GM19463 (cell line): ENCODE results near the gene DNAJC4.

Experiments used
- ATAC-seq: cut with Tn5 transposase; IDR thresholded peaks from one replicate; pipeline ENCODE4 v1.9.1; 2021; ENCODE audit warnings: mild to moderate bottlenecking, moderate library complexity; ENCODE audit not compliant: unreplicated experiment

Gene DNAJC4

DNA sequence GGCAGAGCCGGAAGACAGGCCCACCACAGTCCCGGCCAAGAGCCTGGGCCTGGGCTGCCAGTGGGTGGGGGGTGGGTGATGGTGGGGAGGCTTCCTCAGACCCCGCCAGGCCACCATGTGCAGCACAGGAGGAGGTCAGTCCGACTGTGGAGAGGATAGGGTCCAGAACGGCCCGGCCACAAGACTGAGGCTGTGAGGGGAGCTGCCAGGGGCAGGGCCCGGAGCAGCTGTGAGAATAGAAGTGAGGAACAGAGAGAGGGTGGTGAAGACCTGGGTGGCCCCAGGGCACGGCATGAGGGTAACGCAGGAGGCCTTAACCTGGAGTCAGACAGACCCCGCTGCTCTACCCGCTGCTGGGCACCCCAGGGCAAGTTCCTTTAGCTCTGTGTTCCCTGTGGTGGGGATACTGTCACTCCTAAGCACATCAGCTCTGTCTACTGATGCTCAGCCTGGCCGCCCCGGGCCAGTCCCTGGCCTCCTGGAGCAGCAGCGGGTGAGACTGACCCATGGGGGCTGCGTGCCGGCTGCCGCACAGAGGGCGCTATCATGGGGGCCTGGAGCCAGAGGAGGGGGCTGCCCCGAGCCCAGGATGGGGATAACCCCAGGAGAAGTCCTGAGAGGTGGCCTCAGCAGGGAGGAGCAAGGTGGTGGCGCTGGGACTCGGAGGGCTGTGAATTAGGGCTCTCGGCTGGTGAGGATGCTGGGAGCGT lies 22.1 kb upstream of the DNAJC4 start:
- ATAC-seq = no peak

- no peak for ATAC-seq
Observed at GRCh38 chr11:64208796-64209562, 21.4 kb upstream of the DNAJC4 start.

- ATAC-seq = no peak
Observed at GRCh38 chr11:64209563-64209843, 20.8 kb upstream of the DNAJC4 start.

DNA sequence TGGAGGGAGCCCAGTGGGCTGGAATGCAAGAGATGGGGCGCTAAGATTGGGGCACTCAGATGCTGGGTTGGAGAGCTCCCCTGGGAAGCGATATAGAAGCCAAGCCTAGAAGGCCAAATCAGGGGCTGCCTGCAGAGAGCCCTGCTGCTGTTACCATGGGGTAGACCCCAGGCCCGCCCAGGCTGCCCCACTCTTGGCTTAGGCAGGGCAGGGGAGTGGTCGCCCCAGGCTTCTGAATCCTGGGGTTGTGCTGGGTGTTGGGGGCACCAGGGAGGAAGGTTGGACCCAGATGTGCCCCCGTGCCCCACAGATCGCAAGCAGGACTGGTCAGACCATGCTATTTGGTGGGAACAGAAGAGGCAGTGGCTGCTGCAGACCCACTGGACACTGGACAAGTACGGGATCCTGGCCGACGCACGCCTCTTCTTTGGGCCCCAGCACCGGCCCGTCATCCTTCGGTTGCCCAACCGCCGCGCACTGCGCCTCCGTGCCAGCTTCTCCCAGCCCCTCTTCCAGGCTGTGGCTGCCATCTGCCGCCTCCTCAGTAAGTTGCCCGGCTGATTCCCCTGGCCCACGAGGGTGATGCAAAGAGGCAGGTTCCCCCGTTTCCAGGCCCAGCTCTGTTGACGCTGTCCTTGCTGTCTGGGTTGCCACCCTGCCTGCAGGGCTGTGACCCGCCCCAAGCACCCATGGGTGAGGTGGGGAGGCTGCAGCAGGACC lies 19.9 kb upstream of the DNAJC4 start:
- no peak for ATAC-seq

DNA sequence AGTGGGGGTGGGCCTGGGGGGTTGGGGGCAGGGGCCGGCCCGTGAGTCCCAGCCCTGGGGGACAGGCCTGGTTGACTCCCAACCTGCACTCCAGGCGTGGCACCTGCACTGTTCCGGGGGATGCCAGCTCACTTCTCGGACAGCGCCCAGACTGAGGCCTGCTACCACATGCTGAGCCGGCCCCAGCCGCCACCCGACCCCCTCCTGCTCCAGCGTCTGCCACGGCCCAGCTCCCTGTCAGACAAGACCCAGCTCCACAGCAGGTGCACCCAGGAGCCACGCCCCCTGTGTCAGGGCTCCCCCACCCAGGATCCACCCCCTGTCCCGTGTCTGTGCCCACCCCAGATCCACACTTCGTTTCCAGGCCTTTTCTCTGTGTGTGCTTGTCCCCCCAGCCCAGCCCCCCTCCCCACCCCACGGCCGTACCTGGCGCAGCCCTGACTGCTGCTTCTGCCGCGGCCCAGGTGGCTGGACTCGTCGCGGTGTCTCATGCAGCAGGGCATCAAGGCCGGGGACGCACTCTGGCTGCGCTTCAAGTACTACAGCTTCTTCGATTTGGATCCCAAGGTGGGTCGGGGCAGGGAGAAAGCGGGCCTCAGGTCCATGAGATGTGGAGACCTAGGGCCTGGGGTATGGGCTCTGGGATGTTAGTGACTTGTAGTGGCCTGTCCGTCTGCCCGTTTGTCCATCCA lies 19.0 kb upstream of the DNAJC4 start:
- no peak for ATAC-seq

- ATAC-seq = no peak
Observed at GRCh38 chr11:64216879-64217278, 13.5 kb upstream of the DNAJC4 start.

- ATAC-seq = no peak
Observed at GRCh38 chr11:64218628-64219353, 11.6 kb upstream of the DNAJC4 start.

- ATAC-seq = no peak
Observed at GRCh38 chr11:64219354-64219684, 11.0 kb upstream of the DNAJC4 start.

DNA sequence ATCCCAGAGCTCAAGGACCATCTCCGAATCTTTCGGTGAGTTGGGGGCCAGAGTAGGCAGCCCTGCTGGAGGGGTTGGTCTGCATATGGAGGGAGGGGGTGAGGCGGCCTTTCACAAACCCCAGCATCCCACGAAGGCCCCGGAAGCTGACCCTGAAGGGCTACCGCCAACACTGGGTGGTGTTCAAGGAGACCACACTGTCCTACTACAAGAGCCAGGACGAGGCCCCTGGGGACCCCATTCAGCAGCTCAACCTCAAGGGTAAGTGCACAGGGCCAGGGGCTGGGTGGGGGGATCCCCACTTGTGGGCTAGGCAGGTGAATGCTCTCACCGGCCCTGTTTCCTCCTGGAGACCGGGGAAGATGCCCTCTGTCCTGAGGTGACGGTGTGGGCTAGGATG lies 10.6 kb upstream of the DNAJC4 start:
- ATAC-seq = no peak

- no peak for ATAC-seq
Observed at GRCh38 chr11:64220271-64220670, 10.1 kb upstream of the DNAJC4 start.

DNA sequence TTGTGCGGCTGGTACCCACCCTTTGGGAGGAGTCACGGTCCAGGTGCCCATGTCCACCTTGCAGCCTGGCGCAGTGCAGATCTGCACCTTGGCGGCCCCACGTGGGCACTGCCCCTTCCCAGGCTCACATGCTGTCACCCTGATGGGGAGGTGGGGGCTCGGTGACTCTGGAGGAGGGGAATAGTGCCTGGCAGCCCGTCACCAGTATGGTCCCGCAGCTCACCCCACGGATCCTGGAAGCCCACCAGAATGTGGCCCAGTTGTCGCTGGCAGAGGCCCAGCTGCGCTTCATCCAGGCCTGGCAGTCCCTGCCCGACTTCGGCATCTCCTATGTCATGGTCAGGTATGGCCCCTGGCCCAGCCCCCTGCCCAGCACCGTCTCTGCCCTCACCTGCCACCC lies 9.6 kb upstream of the DNAJC4 start:
- ATAC-seq = no peak

DNA sequence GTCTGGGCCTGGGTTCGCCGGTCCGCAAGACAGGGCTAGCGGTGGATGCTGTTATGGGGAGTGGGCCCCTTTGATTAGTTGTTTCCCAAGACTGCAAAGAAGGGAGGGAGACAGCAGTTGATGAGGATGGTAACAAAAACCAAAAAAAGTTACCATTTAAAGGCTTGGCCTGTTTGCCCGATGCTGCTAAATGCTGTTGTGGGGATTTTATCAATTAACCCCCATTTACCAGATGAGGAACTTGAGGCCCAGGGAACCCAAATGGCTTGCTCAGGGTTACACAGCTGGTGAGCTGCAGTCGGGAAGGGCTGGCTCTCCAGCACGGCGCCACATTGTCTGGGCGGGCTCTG lies 7.7 kb upstream of the DNAJC4 start:
- no peak for ATAC-seq

DNA sequence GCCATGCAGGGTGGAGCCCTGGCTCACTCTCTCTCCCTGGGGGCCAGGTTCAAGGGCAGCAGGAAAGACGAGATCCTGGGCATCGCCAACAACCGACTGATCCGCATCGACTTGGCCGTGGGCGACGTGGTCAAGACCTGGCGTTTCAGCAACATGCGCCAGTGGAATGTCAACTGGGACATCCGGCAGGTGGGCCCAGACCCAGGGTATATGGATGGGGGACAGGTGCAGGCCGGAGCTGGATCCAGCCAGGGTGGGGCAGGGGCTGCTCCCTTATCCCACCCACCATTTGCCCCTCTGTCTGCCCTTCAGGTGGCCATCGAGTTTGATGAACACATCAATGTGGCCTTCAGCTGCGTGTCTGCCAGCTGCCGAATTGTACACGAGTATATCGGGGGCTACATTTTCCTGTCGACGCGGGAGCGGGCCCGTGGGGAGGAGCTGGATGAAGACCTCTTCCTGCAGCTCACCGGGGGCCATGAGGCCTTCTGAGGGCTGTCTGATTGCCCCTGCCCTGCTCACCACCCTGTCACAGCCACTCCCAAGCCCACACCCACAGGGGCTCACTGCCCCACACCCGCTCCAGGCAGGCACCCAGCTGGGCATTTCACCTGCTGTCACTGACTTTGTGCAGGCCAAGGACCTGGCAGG lies 7.2 kb upstream of the DNAJC4 start:
- ATAC-seq = no peak

- no peak for ATAC-seq
Observed at GRCh38 chr11:64224151-64224890, 6.0 kb upstream of the DNAJC4 start.

DNA sequence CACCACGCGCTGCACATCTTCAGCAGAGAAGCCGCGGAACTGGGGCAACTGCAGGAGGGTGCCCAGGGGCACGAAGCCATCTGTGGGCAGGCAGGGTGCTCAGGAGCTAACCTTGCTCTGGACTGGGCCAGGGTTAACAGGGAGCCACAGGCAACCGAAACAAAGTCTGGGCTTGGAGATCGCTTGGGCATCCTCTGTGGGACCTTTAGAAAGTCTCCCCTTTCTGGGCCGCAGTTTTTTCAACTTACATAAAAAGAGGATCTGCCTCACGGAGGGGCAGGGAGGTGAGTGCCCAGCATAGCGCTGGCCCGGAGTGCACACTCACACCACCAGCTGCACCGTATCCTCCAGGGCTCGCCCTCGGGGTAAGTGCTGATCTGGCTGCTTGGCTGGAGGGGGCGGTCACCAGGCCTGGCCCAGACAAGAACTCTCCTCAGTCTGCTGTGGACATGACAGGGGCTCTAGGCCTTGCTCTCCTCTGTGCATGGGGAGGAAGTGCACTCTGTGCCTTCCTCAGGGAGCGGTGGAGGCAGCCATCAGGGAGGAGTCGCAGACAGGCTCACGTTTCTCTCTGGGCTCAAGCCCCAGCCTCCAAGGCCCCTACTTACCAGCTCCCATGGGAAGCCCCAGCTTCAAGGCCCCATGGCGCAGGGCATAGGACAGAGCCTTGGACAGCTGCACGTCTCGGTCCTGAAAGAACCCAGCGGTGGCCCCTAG lies 5.3 kb upstream of the DNAJC4 start:
- ATAC-seq = no peak

DNA sequence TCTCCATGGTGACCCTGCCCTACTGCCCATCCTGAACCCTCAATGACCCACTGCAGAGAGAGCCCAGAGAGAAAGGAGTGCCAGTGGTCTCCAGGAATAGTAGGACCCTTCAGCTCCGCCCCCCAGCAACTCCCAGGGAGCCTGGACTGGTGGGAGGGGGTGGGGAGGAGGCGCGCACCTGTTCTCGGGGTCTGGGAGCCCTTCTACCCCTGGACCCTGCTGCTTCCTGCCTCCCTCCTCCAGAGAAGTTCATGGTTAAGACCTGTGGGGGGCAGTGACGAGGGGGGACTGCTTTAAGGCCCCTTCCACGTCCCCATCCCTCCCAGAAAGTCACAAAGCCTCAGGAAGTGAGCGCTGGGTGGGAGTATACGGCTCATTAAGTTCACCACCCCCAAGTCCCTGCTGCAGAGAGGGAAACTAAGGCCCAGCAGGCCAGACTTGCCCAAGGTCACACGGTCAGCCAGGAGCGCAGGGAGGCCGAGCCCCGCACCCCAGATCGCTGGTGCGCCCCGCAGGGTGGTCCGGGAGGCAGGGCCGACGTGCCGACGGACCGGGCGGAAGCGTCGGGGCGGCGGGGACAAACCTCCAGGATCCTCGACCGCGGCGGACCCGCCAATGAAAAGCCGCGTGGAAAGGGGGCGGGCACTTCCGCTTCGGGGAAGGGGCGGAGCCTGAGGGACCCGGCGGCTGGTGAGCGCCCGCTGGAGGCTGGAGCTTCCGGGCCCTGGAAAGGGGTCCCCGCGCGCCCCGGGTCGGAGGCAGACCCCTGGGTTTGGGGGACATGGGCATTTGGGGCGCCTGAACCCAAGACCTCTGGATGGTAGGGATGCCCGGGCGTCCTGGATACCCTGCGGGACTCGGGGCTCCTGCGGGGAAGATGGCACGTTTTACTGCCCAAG lies 4.5 kb upstream of the DNAJC4 start, which contains the start of the genes NUDT22 and TRPT1:
Gene NUDT22, plus strand, starts transcription at position 667 of the 899 bp plus-strand sequence. CDS start 379 bp downstream, outside the sequence.
Gene TRPT1, minus strand, starts transcription at position 579 of the 899 bp plus-strand sequence. Its CDS starts 326 bp downstream, at position 253.
- ATAC-seq = peak; percentile 53

DNA sequence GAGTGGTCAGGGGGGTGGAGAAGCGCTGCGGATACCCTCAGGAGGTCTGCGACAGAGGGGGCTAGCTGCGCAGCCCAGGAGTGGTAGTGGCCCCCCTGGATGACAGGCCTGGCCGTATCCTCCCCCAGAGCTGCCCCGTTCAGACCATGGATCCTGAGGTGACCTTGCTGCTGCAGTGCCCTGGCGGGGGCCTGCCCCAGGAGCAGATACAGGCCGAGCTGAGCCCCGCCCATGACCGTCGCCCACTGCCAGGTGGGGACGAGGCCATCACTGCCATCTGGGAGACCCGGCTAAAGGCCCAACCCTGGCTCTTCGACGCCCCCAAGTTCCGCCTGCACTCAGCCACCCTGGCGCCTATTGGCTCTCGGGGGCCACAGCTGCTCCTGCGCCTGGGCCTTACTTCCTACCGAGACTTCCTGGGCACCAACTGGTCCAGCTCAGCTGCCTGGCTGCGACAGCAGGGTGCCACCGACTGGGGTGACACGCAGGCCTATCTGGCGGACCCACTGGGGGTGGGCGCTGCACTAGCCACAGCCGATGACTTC lies 3.8 kb upstream of the DNAJC4 start:
- peak; percentile 34 for ATAC-seq
